ENCODE data around the gene OIP5. TPM values are rescaled to one million over a fixed set of nuclear protein-coding genes. Genes with fewer than 3 reads are reported as not detected.
"Not testable (repeated sequence)": the region's sequence is repeated elsewhere in the genome, so short reads cannot be mapped to it uniquely, and the experiment has no call there.

Gene OIP5
- total RNA-seq, 6 experiments from 2014 or later = 4.1 to 8.0 (median 7.1) TPM

DNA sequence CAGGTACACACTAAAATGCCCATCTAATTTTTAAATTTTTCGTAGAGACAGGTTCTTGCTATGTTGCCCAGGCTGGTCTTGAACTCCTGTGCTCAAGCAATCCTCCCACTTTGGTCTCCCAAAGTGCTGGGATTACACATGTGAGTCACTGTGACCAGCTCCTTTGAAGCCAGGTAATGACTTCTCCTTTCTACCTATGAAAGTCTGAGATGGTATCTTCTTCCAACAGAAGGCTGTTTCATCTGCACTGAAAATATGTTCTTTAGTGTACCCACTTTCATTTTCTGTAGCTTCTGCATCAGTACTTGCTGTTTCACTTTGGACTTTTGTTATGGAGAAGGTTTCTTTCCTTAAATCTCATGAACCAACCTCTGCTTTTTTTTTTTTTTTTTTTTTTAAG is 8.8 kb downstream of the OIP5 start:
- Mint-ChIP-seq H3K27ac (no peak overlapping the region), H3K36me3 (ENCODE audit: low read depth) (peaks cover 16% of the 10 kb centered on the region), H3K4me3 (no peak overlapping the region), H3K4me1 (ENCODE audit: low read depth) (no peaks in the 10 kb centered on the region), H3K27me3 (ENCODE audit: insufficient read depth) (no peaks in the 10 kb centered on the region), H3K9me3 (no peaks in the 10 kb centered on the region)
- TF ChIP-seq, protein P1, sequence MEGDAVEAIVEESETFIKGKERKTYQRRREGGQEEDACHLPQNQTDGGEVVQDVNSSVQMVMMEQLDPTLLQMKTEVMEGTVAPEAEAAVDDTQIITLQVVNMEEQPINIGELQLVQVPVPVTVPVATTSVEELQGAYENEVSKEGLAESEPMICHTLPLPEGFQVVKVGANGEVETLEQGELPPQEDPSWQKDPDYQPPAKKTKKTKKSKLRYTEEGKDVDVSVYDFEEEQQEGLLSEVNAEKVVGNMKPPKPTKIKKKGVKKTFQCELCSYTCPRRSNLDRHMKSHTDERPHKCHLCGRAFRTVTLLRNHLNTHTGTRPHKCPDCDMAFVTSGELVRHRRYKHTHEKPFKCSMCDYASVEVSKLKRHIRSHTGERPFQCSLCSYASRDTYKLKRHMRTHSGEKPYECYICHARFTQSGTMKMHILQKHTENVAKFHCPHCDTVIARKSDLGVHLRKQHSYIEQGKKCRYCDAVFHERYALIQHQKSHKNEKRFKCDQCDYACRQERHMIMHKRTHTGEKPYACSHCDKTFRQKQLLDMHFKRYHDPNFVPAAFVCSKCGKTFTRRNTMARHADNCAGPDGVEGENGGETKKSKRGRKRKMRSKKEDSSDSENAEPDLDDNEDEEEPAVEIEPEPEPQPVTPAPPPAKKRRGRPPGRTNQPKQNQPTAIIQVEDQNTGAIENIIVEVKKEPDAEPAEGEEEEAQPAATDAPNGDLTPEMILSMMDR (IDR thresholded peaks at IDR 0.05) = no peak
- DNase-seq = no peak

DNA sequence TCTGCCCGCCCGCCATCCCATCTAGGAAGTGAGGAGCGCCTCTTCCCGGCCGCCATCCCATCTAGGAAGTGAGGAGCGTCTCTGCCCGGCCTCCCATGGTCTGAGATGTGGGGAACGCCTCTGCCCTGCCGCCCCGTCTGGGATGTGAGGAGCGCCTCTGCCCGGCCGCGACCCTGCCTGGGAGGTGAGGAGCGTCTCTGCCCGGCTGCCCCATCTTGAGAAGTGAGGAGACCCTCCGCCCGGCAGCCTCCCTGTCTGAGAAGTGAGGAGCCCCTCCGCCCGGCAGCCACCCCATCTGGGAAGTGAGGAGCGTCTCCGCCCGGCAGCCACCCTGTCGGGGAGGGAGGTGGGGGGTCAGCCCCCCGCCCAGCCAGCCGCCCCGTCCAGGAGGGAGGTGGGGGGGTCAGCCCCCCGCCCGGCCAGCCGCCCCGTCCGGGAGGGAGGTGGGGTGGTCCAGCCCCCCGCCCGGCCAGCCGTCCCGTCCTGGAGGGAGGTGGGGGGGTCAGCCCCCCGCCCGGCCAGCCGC is 11.5 kb downstream of the OIP5 start:
- not testable (repeated sequence) for DNase-seq; H3K27me3 Mint-ChIP-seq (ENCODE audit: insufficient read depth); H3K4me3 Mint-ChIP-seq; H3K4me1 Mint-ChIP-seq (ENCODE audit: low read depth); H3K9me3 Mint-ChIP-seq; H3K27ac Mint-ChIP-seq; H3K36me3 Mint-ChIP-seq (ENCODE audit: low read depth)

DNA sequence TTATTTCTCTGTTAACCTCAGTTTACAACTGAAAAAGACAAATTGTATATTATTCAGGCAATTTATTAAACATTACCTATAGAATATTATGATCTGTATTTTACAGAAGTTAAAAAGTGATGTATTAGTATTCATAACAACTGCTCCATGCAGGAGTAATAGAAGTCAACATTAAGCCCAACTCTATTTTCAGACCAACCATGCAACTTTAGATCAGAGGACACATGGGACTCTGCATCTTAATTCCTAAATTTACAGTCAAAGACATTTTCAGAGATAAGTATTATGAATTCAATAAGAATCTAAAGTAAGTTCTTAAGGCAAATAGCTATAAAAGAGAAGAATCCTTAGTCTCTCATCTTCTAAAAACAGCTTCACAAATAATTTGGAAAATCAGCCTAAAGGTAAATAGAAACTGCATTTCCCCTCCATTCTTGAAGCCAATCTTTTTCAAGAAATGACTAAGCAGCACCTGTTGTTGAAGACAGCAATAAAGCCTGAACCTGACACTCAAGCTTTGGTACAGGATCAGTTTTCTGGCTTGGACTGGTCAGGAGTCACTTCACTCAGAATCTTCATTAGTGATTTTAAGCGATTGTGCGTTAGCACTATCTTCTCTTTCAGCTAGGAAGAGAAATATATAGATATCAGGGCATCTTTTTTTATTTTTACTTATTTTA is 23.0 kb downstream of the OIP5 start:
- H3K4me3 Mint-ChIP-seq = no peak overlapping the region

DNA sequence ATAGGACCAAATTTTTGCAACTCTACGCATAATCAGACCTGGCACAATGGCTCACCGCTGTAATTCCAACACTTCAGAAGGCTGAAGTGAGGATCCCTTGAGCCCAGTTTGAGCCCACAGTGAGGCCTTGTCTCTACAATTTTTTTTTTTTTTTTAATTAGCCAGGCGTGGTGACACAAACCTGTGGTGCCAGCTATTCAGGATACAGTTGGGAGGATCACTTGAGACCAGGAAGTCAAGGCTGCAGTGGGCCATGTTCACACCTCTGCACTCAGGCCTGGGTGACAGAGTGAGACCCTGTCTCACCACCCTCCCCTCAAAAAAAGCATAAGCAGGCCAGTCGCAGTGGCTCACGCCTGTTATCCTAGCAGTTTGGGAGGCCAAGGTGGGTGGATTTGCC is 24.7 kb downstream of the OIP5 start:
- no peak for DNase-seq
- Mint-ChIP-seq H3K9me3 (no peaks in the 10 kb centered on the region), H3K4me1 (ENCODE audit: low read depth) (no peaks in the 10 kb centered on the region), H3K4me3 (no peak overlapping the region), H3K27me3 (ENCODE audit: insufficient read depth) (no peaks in the 10 kb centered on the region), H3K27ac (no peak overlapping the region), H3K36me3 (ENCODE audit: low read depth) (peaks cover under 1% of the 10 kb centered on the region; the same call in 1 of the 2 replicates)
- TF ChIP-seq, protein P1 (IDR thresholded peaks at IDR 0.05) = no peak

More for the DNA sequence above, 23.0 kb downstream of the OIP5 start:
- H3K36me3 Mint-ChIP-seq (ENCODE audit: low read depth) = peaks cover 7% of the 10 kb centered on the region
- H3K9me3 Mint-ChIP-seq = no peaks in the 10 kb centered on the region
- no peak overlapping the region for H3K27ac Mint-ChIP-seq
- no peak for DNase-seq
- no peaks in the 10 kb centered on the region for H3K27me3 Mint-ChIP-seq (ENCODE audit: insufficient read depth)
- H3K4me1 Mint-ChIP-seq (ENCODE audit: low read depth) = no peaks in the 10 kb centered on the region
- TF ChIP-seq, protein P1 (IDR thresholded peaks at IDR 0.05) = no peak

DNA sequence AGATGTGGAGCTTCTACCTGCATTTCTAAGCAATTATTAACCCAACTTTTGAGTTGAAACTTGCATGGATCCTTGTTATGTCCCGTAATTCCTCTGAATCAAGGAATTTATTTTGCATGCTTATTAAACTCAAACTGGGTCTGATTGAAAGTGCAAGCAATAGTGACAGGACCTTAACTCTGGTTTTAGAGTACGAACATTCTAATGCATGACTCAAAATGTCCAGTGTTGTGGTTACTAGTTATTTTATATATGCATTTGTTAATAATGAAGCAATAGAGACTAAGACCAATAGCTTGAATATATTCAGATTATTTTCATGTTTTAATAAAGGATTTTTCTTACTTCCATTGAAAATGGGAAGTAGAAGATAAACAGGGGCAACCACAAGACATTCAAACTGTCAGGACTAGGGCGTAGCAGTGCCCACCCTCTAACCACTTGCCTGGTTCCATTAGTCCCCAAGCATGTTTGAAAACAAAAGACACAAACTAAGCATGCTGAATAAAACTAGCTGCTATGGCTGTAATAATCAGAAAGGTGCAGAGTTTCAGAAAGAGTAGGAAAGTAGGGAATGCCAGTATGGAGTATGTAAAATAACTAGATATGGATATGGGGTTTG is 28.1 kb downstream of the OIP5 start:
- H3K4me3 Mint-ChIP-seq = no peak overlapping the region
- peaks cover 8% of the 10 kb centered on the region for H3K36me3 Mint-ChIP-seq (ENCODE audit: low read depth)
- DNase-seq = no peak
- no peaks in the 10 kb centered on the region for H3K9me3 Mint-ChIP-seq
- H3K4me1 Mint-ChIP-seq (ENCODE audit: low read depth) = no peaks in the 10 kb centered on the region
- TF ChIP-seq, protein P1 (IDR thresholded peaks at IDR 0.05) = no peak
- no peaks in the 10 kb centered on the region for H3K27me3 Mint-ChIP-seq (ENCODE audit: insufficient read depth)
- H3K27ac Mint-ChIP-seq = no peak overlapping the region

- DNase-seq = no peak
- no peaks in the 10 kb centered on the region for H3K9me3 Mint-ChIP-seq
- no peaks in the 10 kb centered on the region for H3K4me1 Mint-ChIP-seq (ENCODE audit: low read depth)
- H3K27ac Mint-ChIP-seq = no peak overlapping the region
- H3K27me3 Mint-ChIP-seq (ENCODE audit: insufficient read depth) = no peaks in the 10 kb centered on the region
- TF ChIP-seq, protein P1 (IDR thresholded peaks at IDR 0.05) = no peak
- no peak overlapping the region for H3K4me3 Mint-ChIP-seq
- H3K36me3 Mint-ChIP-seq (ENCODE audit: low read depth) = peaks cover 8% of the 10 kb centered on the region
Measured at GRCh38 chr15:41301587-41301986, 30.8 kb downstream of the OIP5 start.

GRCh38 chr15:41301139-41301538 is 31.3 kb downstream of the OIP5 start:
- not testable (repeated sequence) for H3K9me3 Mint-ChIP-seq; H3K4me1 Mint-ChIP-seq (ENCODE audit: low read depth); H3K27me3 Mint-ChIP-seq (ENCODE audit: insufficient read depth)

More at GRCh38 chr15:41301139-41301538, 31.3 kb downstream of the OIP5 start:
- not testable (repeated sequence) for H3K36me3 Mint-ChIP-seq (ENCODE audit: low read depth); H3K27ac Mint-ChIP-seq; DNase-seq; H3K4me3 Mint-ChIP-seq

Data from HFFc6 (cell line).